Uterus (tissue), 4 donors: Measurements from ENCODE around the gene ACSL4. TPM values are rescaled to one million over a fixed set of nuclear protein-coding genes. Genes with fewer than 3 reads are reported as not detected.
"Not testable (repeated sequence)": the region's sequence is repeated elsewhere in the genome, so short reads cannot be mapped to it uniquely, and the experiment has no call there.

ENCODE experiments used
- DNase-seq, 2 donors: peaks; one replicate each; pipeline ENCODE4 v3.0.0-alpha.2; 2019 to 2020
- H3K27ac ChIP-seq, 2 donors: fragments of 200-600 bp; sonication (generic); 1 replicate in 1 of 2; 2 replicates in 1 of 2; pipeline ENCODE4 v1.5.1; 2016 to 2018
- H3K27me3 ChIP-seq, 2 donors: fragments of 200-600 bp; sonication (generic); one replicate each; pipeline ENCODE4 v1.5.1; 2018 to 2019; ENCODE audit warnings: control low read depth in 1 of 2
- H3K36me3 ChIP-seq, 2 donors: fragments of 200-600 bp; sonication (generic); one replicate each; pipeline ENCODE4 v1.5.1; 2019; ENCODE audit warnings: control low read depth in 1 of 2
- H3K4me1 ChIP-seq, 2 donors: fragments of 200-600 bp; sonication (generic); one replicate each; pipeline ENCODE4 v1.5.1; 2018 to 2019; ENCODE audit warnings: control low read depth in 1 of 2
- H3K4me3 ChIP-seq, 2 donors: fragments of 200-600 bp; sonication (generic); 1 replicate in 1 of 2; 2 replicates in 1 of 2; pipeline ENCODE4 v1.5.1; 2018 to 2019; ENCODE audit warnings: mild to moderate bottlenecking in 1 of 2
- H3K9me3 ChIP-seq, 2 donors: fragments of 200-600 bp; sonication (generic); one replicate each; pipeline ENCODE4 v1.5.1; 2019; ENCODE audit warnings: control low read depth in 1 of 2
- POLR2A ChIP-seq, 2 donors: fragments of 450-650 bp; IDR thresholded peaks; one replicate each; pipeline ENCODE4 v1.6.1; 2016; ENCODE audit warnings: antibody characterized with exemption in 2 of 2, mild to moderate bottlenecking in 1 of 2, moderate library complexity in 1 of 2
- intact Hi-C: fragments of 100-400 bp; cut with DNase I; formaldehyde crosslinking; loops from one replicate; pipeline ENCODE4 v1.15.1; 2023; ENCODE audit warnings: low total_unique reads
- total RNA-seq, 4 donors: library from RNA; depleted of rRNA in 3 of 4; stranded (reverse); fragments of >200 nt in 3 of 4; gene quantifications; one replicate each; pipeline versions ENCODE4 v1.1.0 to v1.2.4, GENCODE V29; 2014 to 2023
- TF ChIP-seq, protein P1 (sequence below), 4 experiments: fragments of 200-600 bp in 2 of 4; fragments of 450-650 bp in 2 of 4; sonication (generic) in 2 of 4; IDR thresholded peaks; one replicate each; pipeline ENCODE4 v1.5.1; 2016 to 2019; ENCODE audit warnings: antibody characterized with exemption in 4 of 4, mild to moderate bottlenecking in 2 of 4, moderate library complexity in 1 of 4
- donor health status: DM: yes; HTN: yes; CAD: no.

ACSL4 gene
- total RNA-seq, 4 donors from 2014 or later = 8.5 to 55.6 (median 42.8) TPM

DNA sequence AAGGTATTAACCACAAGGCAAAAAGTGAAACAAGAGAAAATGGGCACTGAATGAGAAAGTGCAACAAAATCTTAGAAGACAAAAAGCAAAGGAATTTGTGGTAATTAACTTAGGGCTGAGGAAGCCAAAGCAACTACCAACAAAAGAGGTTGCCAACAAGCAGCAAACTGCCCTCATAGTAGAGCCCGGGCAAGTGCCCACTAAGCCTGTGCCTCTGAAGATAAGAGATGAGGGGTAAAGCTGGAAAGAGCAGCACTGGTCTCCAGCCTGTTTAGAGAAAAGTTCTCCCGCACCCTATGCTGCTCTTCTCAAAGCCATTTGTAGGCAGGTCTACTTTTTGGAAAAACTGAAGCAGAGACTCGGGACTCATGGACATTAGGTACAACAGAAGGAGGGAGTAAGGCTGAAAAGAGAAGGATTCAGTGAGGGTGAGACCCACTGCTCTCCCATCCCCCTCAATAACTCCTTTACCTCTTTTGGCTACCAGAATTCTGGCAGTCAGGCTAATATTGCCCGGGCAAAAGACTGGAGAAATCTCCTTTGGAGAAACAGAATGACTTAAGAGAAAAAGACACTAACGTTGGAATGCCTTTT is 78.4 kb downstream of the ACSL4 start:
- no peaks in the 10 kb centered on the region for H3K27me3 ChIP-seq
- H3K4me3 ChIP-seq = no peak overlapping the region
- H3K4me1 ChIP-seq = no peaks in the 10 kb centered on the region
- intact Hi-C loops = no loop called here
- no peak for DNase-seq
- no peak overlapping the region for H3K27ac ChIP-seq
- TF ChIP-seq, protein P1, sequence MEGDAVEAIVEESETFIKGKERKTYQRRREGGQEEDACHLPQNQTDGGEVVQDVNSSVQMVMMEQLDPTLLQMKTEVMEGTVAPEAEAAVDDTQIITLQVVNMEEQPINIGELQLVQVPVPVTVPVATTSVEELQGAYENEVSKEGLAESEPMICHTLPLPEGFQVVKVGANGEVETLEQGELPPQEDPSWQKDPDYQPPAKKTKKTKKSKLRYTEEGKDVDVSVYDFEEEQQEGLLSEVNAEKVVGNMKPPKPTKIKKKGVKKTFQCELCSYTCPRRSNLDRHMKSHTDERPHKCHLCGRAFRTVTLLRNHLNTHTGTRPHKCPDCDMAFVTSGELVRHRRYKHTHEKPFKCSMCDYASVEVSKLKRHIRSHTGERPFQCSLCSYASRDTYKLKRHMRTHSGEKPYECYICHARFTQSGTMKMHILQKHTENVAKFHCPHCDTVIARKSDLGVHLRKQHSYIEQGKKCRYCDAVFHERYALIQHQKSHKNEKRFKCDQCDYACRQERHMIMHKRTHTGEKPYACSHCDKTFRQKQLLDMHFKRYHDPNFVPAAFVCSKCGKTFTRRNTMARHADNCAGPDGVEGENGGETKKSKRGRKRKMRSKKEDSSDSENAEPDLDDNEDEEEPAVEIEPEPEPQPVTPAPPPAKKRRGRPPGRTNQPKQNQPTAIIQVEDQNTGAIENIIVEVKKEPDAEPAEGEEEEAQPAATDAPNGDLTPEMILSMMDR (IDR thresholded peaks at IDR 0.05) = no peak
- TF ChIP-seq POLR2A (IDR thresholded peaks at IDR 0.05) = no peak
- no peaks in the 10 kb centered on the region for H3K36me3 ChIP-seq
- H3K9me3 ChIP-seq = no peaks in the 10 kb centered on the region

DNA sequence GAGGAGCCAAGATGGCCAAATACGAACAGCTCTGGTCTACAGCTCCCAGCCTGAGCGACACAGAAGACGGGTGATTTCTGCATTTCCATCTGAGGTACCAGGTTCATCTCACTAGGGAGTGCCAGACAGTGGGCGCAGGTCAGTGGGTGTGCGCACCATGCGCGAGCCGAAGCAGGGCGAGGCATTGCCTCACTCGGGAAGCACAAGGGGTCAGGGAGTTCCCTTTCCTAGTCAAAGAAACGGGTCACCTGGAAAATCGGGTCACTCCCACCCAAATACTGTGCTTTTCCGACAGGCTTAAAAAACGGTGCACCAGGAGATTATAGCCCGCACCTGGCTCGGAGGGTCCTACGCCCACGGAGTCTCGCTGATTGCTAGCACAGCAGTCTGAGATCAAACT is 88.4 kb downstream of the ACSL4 start:
- DNase-seq, H3K4me3 ChIP-seq, H3K27me3 ChIP-seq, H3K4me1 ChIP-seq, H3K27ac ChIP-seq, H3K36me3 ChIP-seq, intact Hi-C loops, H3K9me3 ChIP-seq: not testable (repeated sequence)

DNA sequence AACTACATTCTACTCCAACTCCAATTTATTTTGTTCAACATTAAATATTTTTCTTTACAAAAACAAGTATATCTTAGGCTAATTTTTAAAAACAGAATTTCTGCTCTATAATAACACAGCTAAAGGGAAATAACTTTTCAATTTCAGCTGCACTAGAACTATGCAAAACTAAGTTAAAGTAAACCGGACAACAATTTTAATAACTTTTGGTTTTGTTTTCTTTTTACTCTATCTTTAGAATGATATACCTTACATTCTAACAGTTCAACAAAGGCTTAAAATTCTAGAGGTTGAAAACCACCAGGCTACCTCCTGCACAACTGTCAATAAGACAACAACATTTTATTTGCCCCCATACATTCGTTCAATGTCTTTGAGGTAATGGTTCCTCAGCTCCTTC is 89.4 kb downstream of the ACSL4 start:
- DNase-seq = no peak
- no peak overlapping the region for H3K27ac ChIP-seq
- no peaks in the 10 kb centered on the region for H3K9me3 ChIP-seq
- H3K27me3 ChIP-seq = peaks cover 0 to 6% of the 10 kb centered on the region in 2 donors
- no peaks in the 10 kb centered on the region for H3K4me1 ChIP-seq
- TF ChIP-seq POLR2A (IDR thresholded peaks at IDR 0.05) = no peak
- TF ChIP-seq, protein P1 (IDR thresholded peaks at IDR 0.05) = no peak
- peaks cover 0 to 3% of the 10 kb centered on the region in 2 donors for H3K36me3 ChIP-seq
- H3K4me3 ChIP-seq = no peak overlapping the region
- intact Hi-C loops = no loop called here

DNA sequence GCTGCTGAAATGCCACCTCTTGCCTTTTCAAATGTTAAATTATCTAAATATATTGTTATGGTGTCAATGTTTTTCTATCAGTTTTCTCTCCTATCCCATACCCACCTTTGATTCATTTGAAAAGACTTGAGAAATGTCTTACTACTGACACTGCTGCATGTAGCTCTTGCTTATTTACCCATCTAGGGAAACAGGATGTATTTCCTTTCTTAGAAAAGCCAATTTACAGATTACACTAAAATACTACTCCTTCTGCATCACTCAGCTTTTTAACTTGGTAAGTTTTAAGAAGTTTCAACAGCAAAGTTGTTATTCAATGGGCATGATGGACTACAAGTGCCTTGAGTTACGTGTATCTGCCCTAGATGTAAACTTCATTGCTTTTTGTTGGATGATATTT is 94.9 kb downstream of the ACSL4 start:
- H3K27me3 ChIP-seq = peaks cover 0 to 6% of the 10 kb centered on the region in 2 donors
- H3K9me3 ChIP-seq = no peaks in the 10 kb centered on the region
- DNase-seq = no peak
- no peak overlapping the region for H3K27ac ChIP-seq
- H3K4me3 ChIP-seq = no peak overlapping the region
- TF ChIP-seq, protein P1 (IDR thresholded peaks at IDR 0.05) = no peak
- no peak for TF ChIP-seq POLR2A (IDR thresholded peaks at IDR 0.05)
- H3K36me3 ChIP-seq = peaks cover 0 to 3% of the 10 kb centered on the region in 2 donors
- intact Hi-C loops = no loop called here
- H3K4me1 ChIP-seq = no peaks in the 10 kb centered on the region

DNA sequence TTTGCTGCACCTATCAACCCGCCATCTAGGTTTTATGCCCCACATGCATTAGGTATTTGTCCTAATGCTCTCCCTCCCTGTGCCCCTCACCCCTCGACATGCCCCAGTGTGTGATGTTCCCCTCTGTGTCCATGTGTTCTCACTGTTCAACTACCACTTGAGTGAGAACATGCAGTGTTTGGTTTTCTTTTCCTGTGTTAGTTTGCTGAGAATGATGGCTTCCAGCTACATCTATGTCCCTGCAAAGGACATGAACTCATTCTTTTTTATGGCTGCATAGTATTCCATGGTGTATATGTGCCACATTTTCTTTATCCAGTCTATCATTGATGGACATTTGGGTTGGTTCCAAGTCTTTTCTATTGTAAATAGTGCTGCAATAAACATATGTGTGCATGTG is 95.6 kb downstream of the ACSL4 start:
- DNase-seq, H3K4me1 ChIP-seq, H3K9me3 ChIP-seq, H3K27me3 ChIP-seq, H3K27ac ChIP-seq, H3K4me3 ChIP-seq, H3K36me3 ChIP-seq, intact Hi-C loops: not testable (repeated sequence)

DNA sequence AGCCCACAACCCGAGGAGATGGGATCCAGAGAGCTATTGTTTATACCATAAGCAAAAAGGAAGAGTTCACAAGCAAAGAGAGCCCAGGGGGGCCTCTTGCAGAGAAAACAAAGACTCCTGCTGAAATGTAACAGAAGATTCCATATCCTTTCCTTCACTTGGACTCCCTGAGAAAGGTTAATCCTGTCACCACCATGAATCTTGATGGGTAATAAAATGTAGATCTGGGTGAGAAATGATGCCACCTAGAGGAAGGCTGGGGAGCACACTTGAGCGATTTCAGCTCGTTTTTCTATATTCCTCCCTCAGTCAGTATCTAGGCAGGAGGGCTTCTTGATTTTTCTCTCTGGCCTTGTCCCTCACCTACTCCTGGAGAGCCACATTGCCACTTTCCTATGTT is 97.9 kb downstream of the ACSL4 start:
- no peaks in the 10 kb centered on the region for H3K27me3 ChIP-seq
- H3K4me3 ChIP-seq = no peak overlapping the region
- H3K27ac ChIP-seq = no peak overlapping the region
- H3K9me3 ChIP-seq = no peaks in the 10 kb centered on the region
- TF ChIP-seq, protein P1 (IDR thresholded peaks at IDR 0.05) = no peak
- no peak for TF ChIP-seq POLR2A (IDR thresholded peaks at IDR 0.05)
- DNase-seq = no peak
- intact Hi-C loops = no loop called here
- H3K4me1 ChIP-seq = no peaks in the 10 kb centered on the region
- no peaks in the 10 kb centered on the region for H3K36me3 ChIP-seq
